Mesothelial cell of epicardium (in vitro differentiated cells): ENCODE measurements around the gene ARL16. TPM values are rescaled to one million over a fixed set of nuclear protein-coding genes. Genes with fewer than 3 reads are reported as not detected.

Experiments
- DNase-seq, 2 experiments: peaks; one replicate each; pipeline ENCODE4 v3.0.0; 2021; ENCODE audit warnings: low spot score in 2 of 2; ENCODE audit not compliant: unreplicated experiment in 2 of 2
- H3K27ac Mint-ChIP-seq: 2 replicates; pipeline ENCODE4 v1.8.0; 2021; ENCODE audit warnings: mixed read lengths
- H3K27me3 Mint-ChIP-seq: 2 replicates; pipeline ENCODE4 v1.8.0; 2021; ENCODE audit warnings: low read depth, mixed read lengths
- H3K36me3 Mint-ChIP-seq: 2 replicates; pipeline ENCODE4 v1.8.0; 2021; ENCODE audit warnings: mixed read lengths
- H3K4me1 Mint-ChIP-seq: 2 replicates; pipeline ENCODE4 v1.8.0; 2021; ENCODE audit warnings: mixed read lengths
- H3K4me3 Mint-ChIP-seq: 2 replicates; pipeline ENCODE4 v1.8.0; 2021; ENCODE audit warnings: mild to moderate bottlenecking, moderate library complexity, mixed read lengths
- H3K9me3 Mint-ChIP-seq: 2 replicates; pipeline ENCODE4 v1.8.0; 2021; ENCODE audit warnings: mixed read lengths
- CTCF ChIP-seq: fragments of 200-600 bp; sonication (generic); IDR thresholded peaks from one replicate; pipeline ENCODE4 v1.5.0; 2021; ENCODE audit warnings: antibody characterized with exemption; ENCODE audit not compliant: unreplicated experiment
- total RNA-seq: library from RNA; stranded (reverse); gene quantifications from 3 replicates; pipeline ENCODE4 v1.2.1, GENCODE V29; 2021

Gene ARL16
- total RNA-seq, 1 donor from 2014 or later: 42.8 TPM

- H3K27me3 Mint-ChIP-seq: no peaks in the 10 kb centered on the region
- no peak for DNase-seq
- TF ChIP-seq CTCF: no peak
- H3K4me3 Mint-ChIP-seq: peak overlapping the region; percentile 73
- H3K27ac Mint-ChIP-seq: peak overlapping the region; percentile 69
- peaks cover 22% of the 10 kb centered on the region for H3K4me1 Mint-ChIP-seq
- H3K36me3 Mint-ChIP-seq: peaks cover 16% of the 10 kb centered on the region
- H3K9me3 Mint-ChIP-seq: no peaks in the 10 kb centered on the region
Observed at GRCh38 chr17:81703747-81704654, 20.4 kb upstream of the ARL16 start.

- Mint-ChIP-seq H3K9me3 (no peaks in the 10 kb centered on the region), H3K4me3 (peak within 1 kb of the TSS; percentile 95), H3K4me1 (peaks cover 22% of the 10 kb centered on the region), H3K36me3 (peaks cover 22% of the 10 kb centered on the region), H3K27ac (peak within 1 kb of the TSS; percentile 98), H3K27me3 (no peaks in the 10 kb centered on the region)
- DNase-seq: peak; percentile 78 to 88
- peak; percentile 40 for TF ChIP-seq CTCF
Observed at GRCh38 chr17:81702934-81703746, 19.5 kb upstream of the ARL16 start, which contains the start of gene MRPL12. TSS of gene MRPL12 (plus strand) at chr17:81703367. CDS start at chr17:81703502, 135 bp downstream.

- Mint-ChIP-seq H3K4me1 (peaks cover 22% of the 10 kb centered on the region), H3K4me3 (peak overlapping the region; percentile 95), H3K9me3 (no peaks in the 10 kb centered on the region), H3K27me3 (no peaks in the 10 kb centered on the region), H3K36me3 (peaks cover 36% of the 10 kb centered on the region), H3K27ac (peak overlapping the region; percentile 53)
- TF ChIP-seq CTCF: no peak
- peak in 1 of 2 experiments; percentile 12 for DNase-seq
Observed at GRCh38 chr17:81701288-81702071, 17.9 kb upstream of the ARL16 start.

GRCh38 chr17:81700353-81701287, 17.0 kb upstream of the ARL16 start:
- no peak for TF ChIP-seq CTCF
- Mint-ChIP-seq H3K27me3 (no peaks in the 10 kb centered on the region), H3K4me1 (peaks cover 22% of the 10 kb centered on the region), H3K9me3 (no peaks in the 10 kb centered on the region), H3K27ac (no peak overlapping the region), H3K36me3 (peaks cover 29% of the 10 kb centered on the region), H3K4me3 (peak overlapping the region; percentile 95)
- DNase-seq: peak in 1 of 2 experiments; percentile 11
